ENCODE measurements around the gene PLAAT5.

Gene PLAAT5

GRCh38 chr11:63512816-63513215 lies 21.8 kb upstream of the PLAAT5 start:
- no peak for DNase-seq (ENCODE audit: low spot score)

- no peak for DNase-seq (ENCODE audit: low spot score)
Observed at GRCh38 chr11:63511048-63511748, 20.2 kb upstream of the PLAAT5 start.

- DNase-seq (ENCODE audit: low spot score), result no peak
Observed at GRCh38 chr11:63510360-63511047, 19.5 kb upstream of the PLAAT5 start.

GRCh38 chr11:63508745-63509144 lies 17.8 kb upstream of the PLAAT5 start:
- DNase-seq (ENCODE audit: low spot score), result no peak

GRCh38 chr11:63508009-63508408 lies 17.0 kb upstream of the PLAAT5 start:
- peak; percentile 49 for DNase-seq (ENCODE audit: low spot score)

GRCh38 chr11:63507511-63507910 lies 16.5 kb upstream of the PLAAT5 start:
- no peak for DNase-seq (ENCODE audit: low spot score)

GRCh38 chr11:63506876-63507275 lies 15.9 kb upstream of the PLAAT5 start:
- no peak for DNase-seq (ENCODE audit: low spot score)

GRCh38 chr11:63505857-63506528 lies 15.0 kb upstream of the PLAAT5 start, which contains the start of gene LGALS12:
TSS of gene LGALS12 (plus strand) at chr11:63506084. CDS start at chr11:63506459, 375 bp downstream.
- no peak for DNase-seq (ENCODE audit: low spot score)

GRCh38 chr11:63504933-63505586 lies 14.1 kb upstream of the PLAAT5 start:
- DNase-seq (ENCODE audit: low spot score), result no peak

- DNase-seq (ENCODE audit: low spot score), result no peak
Observed at GRCh38 chr11:63504054-63504453, 13.1 kb upstream of the PLAAT5 start.

- no peak for DNase-seq (ENCODE audit: low spot score)
Observed at GRCh38 chr11:63503492-63503891, 12.5 kb upstream of the PLAAT5 start.

GRCh38 chr11:63502252-63502820 lies 11.4 kb upstream of the PLAAT5 start:
- no peak for DNase-seq (ENCODE audit: low spot score)

GRCh38 chr11:63501236-63501635 lies 10.3 kb upstream of the PLAAT5 start:
- no peak for DNase-seq (ENCODE audit: low spot score)

- no peak for DNase-seq (ENCODE audit: low spot score)
Observed at GRCh38 chr11:63499874-63500273, 8.9 kb upstream of the PLAAT5 start.

- DNase-seq (ENCODE audit: low spot score), result no peak
Observed at GRCh38 chr11:63494975-63495374, 4.0 kb upstream of the PLAAT5 start.

- no peak for DNase-seq (ENCODE audit: low spot score)
Observed at GRCh38 chr11:63493127-63493526, 2.2 kb upstream of the PLAAT5 start.

- no peak for DNase-seq (ENCODE audit: low spot score)
Observed at GRCh38 chr11:63492441-63492840, 1.5 kb upstream of the PLAAT5 start.

- DNase-seq (ENCODE audit: low spot score), result no peak
Observed at GRCh38 chr11:63491636-63492372, 837 bp upstream of the PLAAT5 start.

- DNase-seq (ENCODE audit: low spot score), result no peak
Observed at GRCh38 chr11:63491240-63491587, 247 bp upstream of the PLAAT5 start.

GRCh38 chr11:63489879-63490278 lies 1.1 kb downstream of the PLAAT5 start:
- DNase-seq (ENCODE audit: low spot score), result no peak

- DNase-seq (ENCODE audit: low spot score), result no peak
Observed at GRCh38 chr11:63488789-63489188, 2.2 kb downstream of the PLAAT5 start.

- no peak for DNase-seq (ENCODE audit: low spot score)
Observed at GRCh38 chr11:63485777-63486176, 5.2 kb downstream of the PLAAT5 start.
